ENCODE measurements around the gene CTTN. TPM values are rescaled to one million over a fixed set of nuclear protein-coding genes. Genes with fewer than 3 reads are reported as not detected.
"Not testable (repeated sequence)": the region's sequence is repeated elsewhere in the genome, so short reads cannot be mapped to it uniquely, and the experiment has no call there.

CTTN gene
- total and polyA plus RNA-seq, 7 donors = 44.1 to 117 (median 88.4) TPM

DNA sequence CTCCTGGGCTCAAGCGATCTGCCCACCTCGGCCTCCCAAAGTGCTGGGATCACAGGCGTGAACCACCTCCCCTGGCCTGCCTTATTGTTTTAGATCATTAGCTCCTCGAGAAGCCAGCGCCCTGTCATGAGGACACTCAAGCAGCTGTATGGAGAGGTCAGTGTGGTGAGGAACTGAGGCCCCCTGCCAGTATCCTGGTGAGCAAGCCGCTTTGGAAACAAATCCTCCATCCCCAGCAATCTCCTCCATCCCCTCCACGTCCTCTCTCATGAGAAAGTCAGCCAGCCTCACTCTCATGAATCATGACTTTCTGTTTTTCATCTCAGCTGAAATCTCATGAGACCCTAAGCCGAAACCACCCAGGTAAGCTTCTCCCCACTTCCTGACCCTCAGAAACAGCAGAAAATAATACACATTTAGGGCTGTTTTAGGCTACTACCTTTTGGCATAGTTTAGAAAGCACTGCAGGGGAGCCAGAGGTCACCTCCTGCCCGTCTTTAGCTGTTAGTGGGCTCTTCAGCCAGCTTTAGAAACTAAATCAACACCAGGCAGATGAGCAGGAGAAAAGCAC is 56.0 kb downstream of the CTTN start:
- DNase-seq = no peak
- intact Hi-C loops (cut with DNase I) = no loop called here
- no peak for ATAC-seq

DNA sequence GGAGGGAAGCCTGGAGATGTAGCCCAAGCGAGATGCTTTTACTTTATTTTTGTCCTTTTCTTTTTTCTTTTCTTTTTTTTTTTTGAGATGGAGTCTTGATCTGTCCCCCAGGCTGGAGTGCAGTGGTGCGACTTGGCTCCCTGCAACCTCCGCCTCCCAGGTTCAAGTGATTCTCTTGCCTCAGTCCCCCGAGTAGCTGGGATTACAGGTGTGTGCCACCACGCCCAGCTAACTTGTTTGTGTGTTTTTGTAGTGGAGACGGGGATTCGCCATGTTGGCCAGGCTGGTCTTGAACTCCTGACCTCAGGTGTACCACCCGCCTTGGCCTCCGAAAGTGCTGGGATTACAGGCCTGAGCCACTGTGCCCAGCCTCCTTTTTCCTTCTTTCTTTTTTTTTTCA is 56.5 kb downstream of the CTTN start:
- WGBS, 3 donors = 93 to 96% (median 95%) methylated on average over 9 of the region's 9 CpGs
- ATAC-seq; H3K36me3 ChIP-seq (ENCODE audit: insufficient read depth in 1 of 2, low read depth in 1 of 2); H3K9me3 ChIP-seq; H3K4me3 ChIP-seq; H3K27me3 ChIP-seq (ENCODE audit: insufficient read depth in 3 of 3, low read length in 2 of 3); H3K4me1 ChIP-seq; H3K27ac ChIP-seq; intact Hi-C loops (cut with DNase I); DNase-seq: not testable (repeated sequence)

More for the DNA sequence above, 56.0 kb downstream of the CTTN start:
- no peaks in the 10 kb centered on the region for H3K36me3 ChIP-seq (ENCODE audit: insufficient read depth in 1 of 2, low read depth in 1 of 2)
- 78 to 85% (median 81%) methylated on average over 9 of the region's 9 CpGs for WGBS, 3 donors
- no peak overlapping the region for H3K27ac ChIP-seq
- no peak overlapping the region for H3K4me3 ChIP-seq
- peaks cover 0 to 3% (median 0%) of the 10 kb centered on the region in 3 donors for H3K27me3 ChIP-seq (ENCODE audit: insufficient read depth in 3 of 3, low read length in 2 of 3)
- TF ChIP-seq, protein P1, sequence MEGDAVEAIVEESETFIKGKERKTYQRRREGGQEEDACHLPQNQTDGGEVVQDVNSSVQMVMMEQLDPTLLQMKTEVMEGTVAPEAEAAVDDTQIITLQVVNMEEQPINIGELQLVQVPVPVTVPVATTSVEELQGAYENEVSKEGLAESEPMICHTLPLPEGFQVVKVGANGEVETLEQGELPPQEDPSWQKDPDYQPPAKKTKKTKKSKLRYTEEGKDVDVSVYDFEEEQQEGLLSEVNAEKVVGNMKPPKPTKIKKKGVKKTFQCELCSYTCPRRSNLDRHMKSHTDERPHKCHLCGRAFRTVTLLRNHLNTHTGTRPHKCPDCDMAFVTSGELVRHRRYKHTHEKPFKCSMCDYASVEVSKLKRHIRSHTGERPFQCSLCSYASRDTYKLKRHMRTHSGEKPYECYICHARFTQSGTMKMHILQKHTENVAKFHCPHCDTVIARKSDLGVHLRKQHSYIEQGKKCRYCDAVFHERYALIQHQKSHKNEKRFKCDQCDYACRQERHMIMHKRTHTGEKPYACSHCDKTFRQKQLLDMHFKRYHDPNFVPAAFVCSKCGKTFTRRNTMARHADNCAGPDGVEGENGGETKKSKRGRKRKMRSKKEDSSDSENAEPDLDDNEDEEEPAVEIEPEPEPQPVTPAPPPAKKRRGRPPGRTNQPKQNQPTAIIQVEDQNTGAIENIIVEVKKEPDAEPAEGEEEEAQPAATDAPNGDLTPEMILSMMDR (IDR thresholded peaks at IDR 0.05) = no peak
- peaks cover 9% of the 10 kb centered on the region for H3K9me3 ChIP-seq
- H3K4me1 ChIP-seq = no peaks in the 10 kb centered on the region

DNA sequence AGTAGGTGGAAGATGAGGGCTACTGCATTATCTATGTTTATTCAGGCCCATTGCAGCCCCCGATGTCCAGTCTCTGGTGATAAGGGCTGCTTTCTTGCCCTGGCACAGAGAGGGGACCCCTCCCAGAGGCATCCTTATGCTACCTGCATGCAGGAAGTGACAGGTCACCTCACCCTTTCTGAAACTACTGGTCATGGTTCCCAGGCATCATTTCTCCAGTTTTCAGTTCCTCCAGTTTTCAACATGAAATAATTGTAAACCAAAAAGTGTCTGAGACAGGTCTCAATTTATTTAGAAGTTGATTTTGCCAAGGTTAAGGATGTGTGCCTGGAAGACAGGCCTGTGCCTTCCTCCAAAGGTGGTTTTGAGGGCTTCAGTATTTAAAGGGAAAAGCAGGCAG is 57.0 kb downstream of the CTTN start:
- TF ChIP-seq, protein P1 (IDR thresholded peaks at IDR 0.05) = no peak
- no peak for DNase-seq
- Histone ChIP-seq H3K27me3 (ENCODE audit: insufficient read depth in 3 of 3, low read length in 2 of 3) (peaks cover 0 to 3% (median 0%) of the 10 kb centered on the region in 3 donors), H3K4me3 (no peak overlapping the region), H3K4me1 (no peaks in the 10 kb centered on the region), H3K27ac (no peak overlapping the region), H3K36me3 (ENCODE audit: insufficient read depth in 1 of 2, low read depth in 1 of 2) (no peaks in the 10 kb centered on the region), H3K9me3 (peaks cover 3% of the 10 kb centered on the region)
- no peak for ATAC-seq
- intact Hi-C loops (cut with DNase I) = no loop called here
- WGBS, 3 donors = 77 to 90% (median 77%) methylated on average over 1 of the region's 1 CpG

DNA sequence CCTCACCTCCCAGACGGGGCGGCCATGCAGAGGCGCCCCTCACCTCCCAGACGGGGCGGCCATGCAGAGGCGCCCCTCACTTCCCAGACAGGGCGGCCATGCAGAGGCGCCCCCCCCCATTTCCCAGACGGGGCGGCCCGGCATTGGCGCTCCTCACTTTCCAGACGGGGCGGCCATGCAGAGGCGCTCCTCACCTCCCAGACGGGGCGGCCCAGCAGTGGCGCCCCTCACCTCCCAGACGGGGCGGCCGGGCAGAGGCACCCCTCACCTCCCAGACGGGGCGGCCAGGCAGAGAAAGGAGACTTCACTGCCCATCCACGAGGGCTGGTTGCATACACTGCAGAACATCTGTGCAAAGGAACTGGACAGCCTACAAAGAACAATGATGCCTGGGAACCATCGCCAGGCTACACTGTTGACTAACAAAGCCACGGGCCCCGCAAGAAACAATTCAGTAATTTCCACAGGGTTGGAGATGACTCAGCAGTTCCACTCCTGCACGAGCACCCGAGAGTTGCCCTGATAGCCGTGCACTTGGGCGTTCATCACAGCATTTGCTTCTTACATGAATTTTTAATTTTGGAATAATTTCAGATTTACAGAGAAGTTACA is 58.7 kb downstream of the CTTN start:
- no peak for DNase-seq
- H3K9me3 ChIP-seq = no peaks in the 10 kb centered on the region
- ATAC-seq = no peak
- peaks cover 0 to 9% (median 0%) of the 10 kb centered on the region in 3 donors for H3K27me3 ChIP-seq (ENCODE audit: insufficient read depth in 3 of 3, low read length in 2 of 3)
- intact Hi-C loops (cut with DNase I) = no loop called here
- TF ChIP-seq, protein P1 (IDR thresholded peaks at IDR 0.05) = no peak
- no peak overlapping the region for H3K27ac ChIP-seq
- H3K4me1 ChIP-seq = no peaks in the 10 kb centered on the region
- WGBS, 3 donors = 66 to 71% (median 71%) methylated on average over 26 to 31 of the region's 31 CpGs
- no peak overlapping the region for H3K4me3 ChIP-seq
- no peaks in the 10 kb centered on the region for H3K36me3 ChIP-seq (ENCODE audit: insufficient read depth in 1 of 2, low read depth in 1 of 2)

DNA sequence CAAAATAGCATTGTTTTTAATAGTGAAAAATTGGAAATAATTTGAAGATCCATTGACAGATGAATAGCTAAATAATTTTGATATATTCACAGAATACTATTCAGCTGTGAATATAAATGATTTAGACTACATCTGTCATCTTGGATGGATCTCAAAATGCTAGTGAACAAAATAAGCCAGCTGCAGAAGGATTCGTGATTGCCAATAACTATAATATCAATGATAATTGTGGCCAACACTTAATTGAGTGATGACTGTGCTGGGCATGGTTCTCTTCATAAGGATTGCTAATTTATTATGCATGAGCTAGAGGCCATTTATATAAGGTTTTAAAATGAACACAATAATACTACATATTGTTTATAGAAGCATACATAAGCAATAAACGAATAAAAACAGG is 60.4 kb downstream of the CTTN start:
- H3K36me3 ChIP-seq (ENCODE audit: insufficient read depth in 1 of 2, low read depth in 1 of 2) = no peaks in the 10 kb centered on the region
- no peak overlapping the region for H3K4me3 ChIP-seq

More for the DNA sequence above, 60.4 kb downstream of the CTTN start:
- 68 to 80% (median 74%) methylated on average over 2 of the region's 2 CpGs for WGBS, 3 donors
- no peak overlapping the region for H3K27ac ChIP-seq
- H3K9me3 ChIP-seq = no peaks in the 10 kb centered on the region
- DNase-seq (no peak), ATAC-seq (no peak)
- intact Hi-C loops (cut with DNase I) = no loop called here
- no peaks in the 10 kb centered on the region for H3K4me1 ChIP-seq
- TF ChIP-seq, protein P1 (IDR thresholded peaks at IDR 0.05) = no peak
- H3K27me3 ChIP-seq (ENCODE audit: insufficient read depth in 3 of 3, low read length in 2 of 3) = peaks cover 0 to 12% (median 0%) of the 10 kb centered on the region in 3 donors
